CD4-positive, alpha-beta T cell (primary cell): ENCODE measurements around the gene HELZ. TPM values are rescaled to one million over a fixed set of nuclear protein-coding genes. Genes with fewer than 3 reads are reported as not detected.

Source experiments
- ATAC-seq: fragments of 200-7000 bp; cut with Tn5 transposase; one replicate; pipeline ENCODE4 v1.10.0; 2022; ENCODE audit warnings: mild to moderate bottlenecking; ENCODE audit not compliant: poor library complexity
- CTCF ChIA-PET: fragments of 350-600 bp; sonication (Branson Sonifier 250); formaldehyde crosslinking; loops from one replicate; lab custom pipeline; 2021; ENCODE audit warnings: antibody characterized with exemption, inconsistent platforms; lab: Charles Lee
- POLR2A ChIA-PET: fragments of 350-600 bp; sonication (Branson Sonifier 250); formaldehyde crosslinking; loops from one replicate; lab custom pipeline; 2021; ENCODE audit warnings: antibody characterized with exemption, inconsistent platforms; lab: Charles Lee
- DNase-seq, 14 experiments: peaks; one replicate each; pipeline ENCODE4 v3.0.0-alpha.2; 2013 to 2020; ENCODE audit warnings: mixed read lengths in 2 of 14
- H3K27ac ChIP-seq, 2 donors: one replicate each; pipeline versions ENCODE4 v1.5.1 to v1.7.0; 2013; ENCODE audit warnings: low read length in 2 of 2, low read depth in 1 of 2, mild to moderate bottlenecking in 1 of 2
- H3K27me3 ChIP-seq, 2 experiments: 1 replicate in 1 of 2; 2 replicates in 1 of 2; pipeline versions ENCODE4 v1.6.1 to v1.7.0; 2013; ENCODE audit warnings: low read length in 2 of 2, control low read depth in 1 of 2, mild to moderate bottlenecking in 1 of 2, moderate library complexity in 1 of 2; ENCODE audit not compliant: insufficient read depth in 2 of 2, control insufficient read depth in 1 of 2
- H3K36me3 ChIP-seq: one replicate; pipeline ENCODE4 v1.6.1; 2013; ENCODE audit warnings: low read length, control low read depth; ENCODE audit not compliant: insufficient read depth
- H3K4me1 ChIP-seq: one replicate; pipeline ENCODE4 v1.6.1; 2013; ENCODE audit warnings: low read length, control low read depth; ENCODE audit not compliant: insufficient read depth
- H3K4me3 ChIP-seq: one replicate; pipeline ENCODE4 v1.5.1; 2013; ENCODE audit warnings: mild to moderate bottlenecking, low read length, moderate library complexity
- H3K9me3 ChIP-seq, 2 experiments: 1 replicate in 1 of 2; 2 replicates in 1 of 2; pipeline versions ENCODE4 v1.6.1 to v1.7.0; 2013; ENCODE audit warnings: low read length in 2 of 2, mild to moderate bottlenecking in 2 of 2, control low read depth in 1 of 2, moderate library complexity in 1 of 2; ENCODE audit not compliant: control insufficient read depth in 1 of 2, insufficient read depth in 1 of 2
- H3K27ac Mint-ChIP-seq: one replicate; pipeline ENCODE4 v1.8.0; 2020; ENCODE audit warnings: mixed read lengths
- H3K27me3 Mint-ChIP-seq: one replicate; pipeline ENCODE4 v1.8.0; 2021; ENCODE audit warnings: mixed read lengths
- H3K36me3 Mint-ChIP-seq: one replicate; pipeline ENCODE4 v1.8.0; 2021; ENCODE audit warnings: low read depth, mixed read lengths
- H3K4me1 Mint-ChIP-seq: one replicate; pipeline ENCODE4 v1.8.0; 2021; ENCODE audit warnings: low read depth, mixed read lengths
- H3K4me3 Mint-ChIP-seq: one replicate; pipeline ENCODE4 v1.8.0; 2020; ENCODE audit warnings: mild to moderate bottlenecking, mixed read lengths
- H3K9me3 Mint-ChIP-seq: one replicate; pipeline ENCODE4 v1.8.0; 2020; ENCODE audit warnings: mixed read lengths
- intact Hi-C, 2 experiments: fragments of 100-400 bp; cut with DNase I in 1 of 2; cut with micrococcal nuclease in 1 of 2; formaldehyde crosslinking; loops; one replicate each; pipeline versions ENCODE4 v1.15.1 to v1.9.0; 2023 to 2025; cut with DNase I, micrococcal nuclease
- total RNA-seq, 174 experiments: library from RNA in 2 of 174; stranded (reverse) in 2 of 174; gene quantifications; one replicate each; pipeline ENCODE4 v1.2.3 and lab custom pipeline; 2021 to 2026
- TF ChIP-seq, protein P1 (sequence below): fragments of 200-600 bp; IDR thresholded peaks from one replicate; pipeline ENCODE4 v1.8.0; 2022; ENCODE audit warnings: antibody characterized with exemption, mild to moderate bottlenecking

The HELZ gene
- total RNA-seq, 2 experiments from 2014 or later: 94.8 to 107 TPM

DNA sequence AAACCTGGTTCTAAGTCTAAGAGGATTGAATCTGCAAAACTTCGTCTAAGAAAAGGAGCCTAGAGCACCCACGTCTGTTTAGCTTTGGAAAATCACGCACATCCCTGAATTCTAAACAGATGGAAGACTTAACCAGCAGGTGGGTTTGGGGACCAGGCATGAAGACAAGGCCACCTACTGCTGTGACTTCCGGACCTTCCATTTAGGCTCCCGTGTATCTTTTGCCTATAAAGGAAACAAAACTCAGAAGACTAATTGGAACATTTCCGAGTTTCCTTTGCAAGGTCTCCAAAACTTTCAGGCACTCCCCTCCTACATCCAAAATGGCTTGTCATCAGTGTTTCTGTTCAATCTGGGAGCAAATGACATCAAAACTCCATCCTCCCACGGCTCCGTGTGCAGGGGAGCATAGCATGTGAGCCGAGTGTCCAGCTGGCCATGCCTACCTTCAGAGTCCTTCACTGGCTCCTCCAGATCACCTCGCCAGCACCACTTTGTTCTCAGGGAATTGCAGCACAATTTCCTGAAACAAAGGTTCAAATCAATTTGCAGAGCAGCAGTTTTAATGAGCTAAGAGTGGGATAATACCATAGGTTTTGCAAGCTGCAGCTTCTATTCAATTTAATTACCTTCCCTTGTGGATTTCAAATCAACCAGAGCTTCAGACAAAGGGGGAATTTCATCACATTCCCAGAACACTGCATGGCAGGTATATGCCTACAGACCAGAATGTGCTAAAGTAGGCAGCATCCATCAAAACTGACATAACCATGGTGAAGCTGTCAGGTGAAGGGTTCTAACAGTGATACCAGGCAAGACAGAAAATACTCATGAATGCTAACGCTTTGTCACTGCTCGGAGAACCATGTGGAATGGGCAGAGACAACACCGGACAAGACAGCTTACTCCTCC is 177.2 kb downstream of the HELZ start:
- H3K27me3 ChIP-seq: no peaks in the 10 kb centered on the region
- H3K27ac ChIP-seq: no peak overlapping the region
- Mint-ChIP-seq H3K4me3 (no peak overlapping the region), H3K27me3 (no peaks in the 10 kb centered on the region), H3K36me3 (peaks cover 16% of the 10 kb centered on the region), H3K4me1 (no peaks in the 10 kb centered on the region), H3K9me3 (no peaks in the 10 kb centered on the region), H3K27ac (no peak overlapping the region)
- ChIA-PET POLR2A (interaction anchor here (1.3 kb wide), 1 partner anchor 11 kb away, joined by 4 read pairs; no protein-coding TSS in a partner anchor), CTCF (no interaction called here)
- intact Hi-C loops: no loop called here
- TF ChIP-seq, protein P1, sequence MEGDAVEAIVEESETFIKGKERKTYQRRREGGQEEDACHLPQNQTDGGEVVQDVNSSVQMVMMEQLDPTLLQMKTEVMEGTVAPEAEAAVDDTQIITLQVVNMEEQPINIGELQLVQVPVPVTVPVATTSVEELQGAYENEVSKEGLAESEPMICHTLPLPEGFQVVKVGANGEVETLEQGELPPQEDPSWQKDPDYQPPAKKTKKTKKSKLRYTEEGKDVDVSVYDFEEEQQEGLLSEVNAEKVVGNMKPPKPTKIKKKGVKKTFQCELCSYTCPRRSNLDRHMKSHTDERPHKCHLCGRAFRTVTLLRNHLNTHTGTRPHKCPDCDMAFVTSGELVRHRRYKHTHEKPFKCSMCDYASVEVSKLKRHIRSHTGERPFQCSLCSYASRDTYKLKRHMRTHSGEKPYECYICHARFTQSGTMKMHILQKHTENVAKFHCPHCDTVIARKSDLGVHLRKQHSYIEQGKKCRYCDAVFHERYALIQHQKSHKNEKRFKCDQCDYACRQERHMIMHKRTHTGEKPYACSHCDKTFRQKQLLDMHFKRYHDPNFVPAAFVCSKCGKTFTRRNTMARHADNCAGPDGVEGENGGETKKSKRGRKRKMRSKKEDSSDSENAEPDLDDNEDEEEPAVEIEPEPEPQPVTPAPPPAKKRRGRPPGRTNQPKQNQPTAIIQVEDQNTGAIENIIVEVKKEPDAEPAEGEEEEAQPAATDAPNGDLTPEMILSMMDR: no peak
- H3K4me1 ChIP-seq: no peaks in the 10 kb centered on the region
- H3K4me3 ChIP-seq: no peak overlapping the region
- H3K36me3 ChIP-seq: peaks cover 6% of the 10 kb centered on the region
- no peaks in the 10 kb centered on the region for H3K9me3 ChIP-seq
- DNase-seq (no peak), ATAC-seq (no peak)

DNA sequence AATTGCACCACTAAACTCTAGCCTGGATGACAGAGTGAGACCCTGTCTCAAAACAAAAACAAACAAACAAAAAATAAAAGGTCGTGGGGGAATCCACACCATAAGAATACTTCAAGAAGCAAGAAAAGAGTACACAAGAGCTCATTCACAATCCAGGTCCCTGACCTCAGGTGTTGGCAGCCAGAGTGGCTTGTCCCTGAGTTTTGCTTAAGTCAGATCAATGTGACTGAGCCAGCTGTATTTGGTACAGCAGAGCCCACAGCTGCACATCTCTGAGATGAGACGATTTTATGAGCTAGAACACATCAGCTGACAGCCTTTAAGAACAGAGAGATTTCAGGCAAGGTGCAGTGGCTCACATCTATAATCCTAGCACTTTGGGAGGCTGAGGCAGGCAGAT is 178.3 kb downstream of the HELZ start:
- Histone ChIP-seq H3K27ac (no peak overlapping the region), H3K4me1 (no peaks in the 10 kb centered on the region), H3K27me3 (no peaks in the 10 kb centered on the region), H3K4me3 (no peak overlapping the region), H3K9me3 (no peaks in the 10 kb centered on the region), H3K36me3 (no peaks in the 10 kb centered on the region)
- intact Hi-C loops: no loop called here
- TF ChIP-seq, protein P1: no peak
- H3K36me3 Mint-ChIP-seq: peaks cover 12% of the 10 kb centered on the region
- DNase-seq (no peak), ATAC-seq (no peak)
- H3K27ac Mint-ChIP-seq: no peak overlapping the region
- ChIA-PET POLR2A (no interaction called here), CTCF (no interaction called here)
- no peak overlapping the region for H3K4me3 Mint-ChIP-seq
- H3K27me3 Mint-ChIP-seq: no peaks in the 10 kb centered on the region
- no peaks in the 10 kb centered on the region for H3K9me3 Mint-ChIP-seq
- H3K4me1 Mint-ChIP-seq: no peaks in the 10 kb centered on the region

DNA sequence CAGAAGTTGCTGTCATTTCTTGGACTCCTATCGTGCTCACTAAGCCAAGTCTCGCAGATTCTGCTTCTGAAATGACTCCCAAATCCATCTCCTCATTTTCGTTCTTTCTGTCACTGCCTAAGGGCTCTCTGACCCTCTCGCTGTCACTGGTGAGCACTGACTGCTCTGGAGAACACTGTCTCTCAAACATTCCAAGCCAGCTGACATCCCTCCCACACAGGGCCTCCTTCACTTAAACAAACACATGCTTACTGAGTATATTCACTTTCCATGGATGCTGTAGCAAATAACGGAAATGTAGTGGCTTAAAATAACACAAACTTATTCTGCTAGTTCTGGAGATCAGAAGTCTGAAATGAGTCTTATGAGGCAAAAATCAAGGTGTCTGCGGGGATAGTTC is 181.9 kb downstream of the HELZ start:
- no peaks in the 10 kb centered on the region for H3K27me3 ChIP-seq
- ChIA-PET POLR2A (no interaction called here), CTCF (no interaction called here)
- H3K36me3 ChIP-seq: no peaks in the 10 kb centered on the region
- Mint-ChIP-seq H3K9me3 (no peaks in the 10 kb centered on the region), H3K27ac (no peak overlapping the region), H3K27me3 (no peaks in the 10 kb centered on the region), H3K36me3 (peaks cover 3% of the 10 kb centered on the region), H3K4me1 (no peaks in the 10 kb centered on the region), H3K4me3 (no peak overlapping the region)
- no peaks in the 10 kb centered on the region for H3K4me1 ChIP-seq
- no peak overlapping the region for H3K4me3 ChIP-seq
- TF ChIP-seq, protein P1: no peak
- no peaks in the 10 kb centered on the region for H3K9me3 ChIP-seq
- ATAC-seq (no peak), DNase-seq (no peak)
- intact Hi-C loops: no loop called here
- no peak overlapping the region for H3K27ac ChIP-seq
